H1 (cell line): ENCODE results near the gene CUX1. TPM values are rescaled to one million over a fixed set of nuclear protein-coding genes. Genes with fewer than 3 reads are reported as not detected.

ENCODE experiments used
- CTCF ChIA-PET: fragments of 300-600 bp; sonication (Branson Sonifier 250); formaldehyde crosslinking; loops from one replicate; lab custom pipeline; 2021; ENCODE audit not compliant: partially characterized antibody; lab: Charles Lee
- POLR2A ChIA-PET: fragments of 300-600 bp; sonication (Branson Sonifier 250); formaldehyde crosslinking; loops from one replicate; lab custom pipeline; 2021; ENCODE audit warnings: inconsistent platforms; ENCODE audit not compliant: partially characterized antibody; lab: Charles Lee
- DNase-seq, 2 experiments: peaks; one replicate each; pipeline versions ENCODE4 v3.0.0 to v3.0.0-alpha.2; 2010 to 2022; ENCODE audit warnings: low spot score in 2 of 2, low read depth in 1 of 2, mixed read lengths in 1 of 2
- FAIRE-seq: peaks from 2 replicates; lab custom pipeline; 2011; peaks lifted over from hg19 to GRCh38; lab: Jason Lieb, UNC
- H2AFZ ChIP-seq: 2 replicates; pipeline ENCODE4 v1.8.1; 2012; ENCODE audit warnings: low read length, inconsistent platforms
- H2AK5ac ChIP-seq: 2 replicates; pipeline ENCODE4 v1.6.1; 2013; ENCODE audit warnings: low read depth, low read length
- H2BK120ac ChIP-seq: replicated peaks from 2 replicates; pipeline ENCODE3; 2013; ENCODE audit warnings: low read depth, low read length, inconsistent platforms
- H2BK12ac ChIP-seq: 2 replicates; pipeline ENCODE4 v1.6.1; 2013; ENCODE audit warnings: low read depth, low read length
- H2BK15ac ChIP-seq: 2 replicates; pipeline ENCODE4 v1.6.1; 2013; ENCODE audit warnings: low read length
- H2BK20ac ChIP-seq: 2 replicates; pipeline ENCODE4 v1.6.1; 2013; ENCODE audit warnings: low read length
- H2BK5ac ChIP-seq: 2 replicates; pipeline ENCODE4 v1.6.1; 2013; ENCODE audit warnings: low read depth, low read length
- H3K14ac ChIP-seq: 2 replicates; pipeline ENCODE4 v1.6.1; 2013; ENCODE audit warnings: inconsistent platforms; ENCODE audit not compliant: insufficient read length
- H3K18ac ChIP-seq: 2 replicates; pipeline ENCODE4 v1.6.1; 2013; ENCODE audit warnings: low read length; ENCODE audit errors: extremely low read depth
- H3K23ac ChIP-seq: 2 replicates; pipeline ENCODE4 v1.6.1; 2013; ENCODE audit warnings: inconsistent platforms; ENCODE audit not compliant: insufficient read length
- H3K23me2 ChIP-seq: 2 replicates; pipeline ENCODE4 v1.6.1; 2013; ENCODE audit warnings: low read depth, low read length
- H3K27ac ChIP-seq: 2 replicates; pipeline ENCODE4 v1.6.1; 2011; ENCODE audit warnings: low read depth, low read length, inconsistent platforms
- H3K27me3 ChIP-seq, 4 experiments: replicated peaks in 1 of 4; 1 replicate in 1 of 4; 2 replicates in 3 of 4; pipeline versions ENCODE4 v1.6.1 to v1.8.1; 2011 to 2013; ENCODE audit warnings: low read length in 3 of 4, mild to moderate bottlenecking in 3 of 4, inconsistent platforms in 2 of 4, mixed read lengths in 2 of 4, moderate library complexity in 1 of 4; ENCODE audit not compliant: control insufficient read depth in 3 of 4, insufficient read depth in 3 of 4; ENCODE audit errors: extremely low read depth in 1 of 4
- H3K36me3 ChIP-seq, 4 experiments: 2 replicates each; pipeline versions ENCODE4 v1.6.1 to v1.8.1; 2011 to 2013; ENCODE audit warnings: mild to moderate bottlenecking in 4 of 4, low read length in 3 of 4, moderate library complexity in 2 of 4, control low read depth in 1 of 4, inconsistent platforms in 1 of 4; ENCODE audit not compliant: insufficient read depth in 4 of 4, control insufficient read depth in 2 of 4
- H3K4ac ChIP-seq: replicated peaks from 2 replicates; pipeline ENCODE3; 2013; ENCODE audit warnings: low read length, low read depth, mixed read lengths, inconsistent platforms; ENCODE audit not compliant: insufficient read length
- H3K4me1 ChIP-seq, 4 experiments: replicated peaks in 1 of 4; 1 replicate in 1 of 4; 2 replicates in 3 of 4; pipeline versions ENCODE4 v1.6.1 to v1.8.1; 2011 to 2013; ENCODE audit warnings: low read length in 3 of 4, inconsistent platforms in 2 of 4, mixed read lengths in 1 of 4; ENCODE audit not compliant: insufficient read depth in 4 of 4, control insufficient read depth in 3 of 4
- H3K4me2 ChIP-seq, 2 experiments: 2 replicates each; pipeline versions ENCODE4 v1.6.1 to v1.8.1; 2011 to 2013; ENCODE audit warnings: low read depth in 2 of 2, low read length in 2 of 2, control low read depth in 1 of 2, inconsistent platforms in 1 of 2, mild to moderate bottlenecking in 1 of 2; ENCODE audit not compliant: insufficient read depth in 1 of 2
- H3K4me3 ChIP-seq, 4 experiments: fragments of 200-600, 300-600 bp in 1 of 4; sonication (generic), shearing (Covaris generic), sonication (Bioruptor Twin) in 1 of 4; 2 replicates each; pipeline versions ENCODE4 v1.5.1 to v1.8.1; 2011 to 2016; ENCODE audit warnings: low read length in 4 of 4, low read depth in 3 of 4, control low read depth in 2 of 4, inconsistent platforms in 2 of 4, mild to moderate bottlenecking in 2 of 4, mixed read lengths in 1 of 4, moderate library complexity in 1 of 4; ENCODE audit not compliant: insufficient read depth in 2 of 4; ENCODE audit errors: extremely low read depth in 1 of 4
- H3K56ac ChIP-seq: replicated peaks from 2 replicates; pipeline ENCODE3; 2013; ENCODE audit warnings: low read depth, mild to moderate bottlenecking, mixed read lengths, low read length, inconsistent platforms; ENCODE audit not compliant: insufficient read length
- H3K79me1 ChIP-seq: 2 replicates; pipeline ENCODE4 v1.6.1; 2013; ENCODE audit warnings: low read depth, low read length, control low read depth
- H3K79me2 ChIP-seq, 2 experiments: 2 replicates each; pipeline versions ENCODE4 v1.6.1 to v1.8.1; 2012 to 2013; ENCODE audit warnings: low read length in 2 of 2, mild to moderate bottlenecking in 2 of 2, inconsistent platforms in 1 of 2; ENCODE audit not compliant: insufficient read depth in 2 of 2, control insufficient read depth in 1 of 2
- H3K9ac ChIP-seq, 4 experiments: replicated peaks in 1 of 4; 1 replicate in 1 of 4; 2 replicates in 3 of 4; pipeline versions ENCODE4 v1.6.1 to v1.8.1; 2011 to 2013; ENCODE audit warnings: low read depth in 3 of 4, low read length in 3 of 4, control low read depth in 2 of 4, mild to moderate bottlenecking in 2 of 4, moderate library complexity in 2 of 4, inconsistent platforms in 1 of 4; ENCODE audit errors: extremely low read depth in 1 of 4
- H3K9me3 ChIP-seq, 2 experiments: 2 replicates each; pipeline versions ENCODE4 v1.6.1 to v1.8.1; 2012 to 2013; ENCODE audit warnings: mild to moderate bottlenecking in 2 of 2, moderate library complexity in 2 of 2, control low read depth in 1 of 2, inconsistent platforms in 1 of 2, low read depth in 1 of 2, low read length in 1 of 2, mixed read lengths in 1 of 2; ENCODE audit not compliant: insufficient read depth in 2 of 2
- H4K20me1 ChIP-seq, 2 experiments: replicated peaks in 1 of 2; 2 replicates each; pipeline versions ENCODE3 to v1.8.1; 2011 to 2013; ENCODE audit warnings: inconsistent platforms in 2 of 2, low read length in 2 of 2, mild to moderate bottlenecking in 1 of 2; ENCODE audit not compliant: insufficient read depth in 2 of 2, control insufficient read depth in 1 of 2
- H4K5ac ChIP-seq: 2 replicates; pipeline ENCODE4 v1.6.1; 2013; ENCODE audit warnings: low read length, low read depth, mixed read lengths, inconsistent platforms; ENCODE audit not compliant: insufficient read length
- H4K8ac ChIP-seq: 2 replicates; pipeline ENCODE4 v1.8.0; 2013; ENCODE audit warnings: mild to moderate bottlenecking, moderate library complexity, low read length, inconsistent platforms; ENCODE audit not compliant: insufficient read depth; ENCODE audit errors: extremely low read depth
- H4K91ac ChIP-seq: replicated peaks from 2 replicates; pipeline ENCODE3; 2013; ENCODE audit warnings: low read length, mixed read lengths, inconsistent platforms; ENCODE audit not compliant: insufficient read length
- CBX5 ChIP-seq: fragments of 300-800, 300-1000 bp; sonication (generic); IDR thresholded peaks from 2 replicates; pipeline ENCODE4 v1.7.1; 2016; ENCODE audit warnings: antibody characterized with exemption, low read length, low read depth
- HDAC2 ChIP-seq, 2 experiments: fragments of 300-600 bp in 1 of 2; sonication (generic) in 1 of 2; IDR thresholded peaks; 2 replicates each; pipeline ENCODE4 v1.6.1; 2011 to 2012; ENCODE audit warnings: low read depth in 2 of 2, low read length in 2 of 2, mild to moderate bottlenecking in 2 of 2, moderate library complexity in 2 of 2, borderline replicate concordance in 1 of 2, inconsistent platforms in 1 of 2
- SAP30 ChIP-seq: fragments of 300-600 bp; sonication (generic); IDR thresholded peaks from 2 replicates; pipeline ENCODE4 v1.7.1; 2012; ENCODE audit warnings: low read length, moderate library complexity, mild to moderate bottlenecking, inconsistent platforms; ENCODE audit not compliant: insufficient read depth, insufficient replicate concordance
- SIX5 ChIP-seq: IDR thresholded peaks from 2 replicates; pipeline ENCODE4 v1.6.1; 2011; ENCODE audit warnings: mild to moderate bottlenecking, low read depth, low read length
- YY1 ChIP-seq: IDR thresholded peaks from 2 replicates; pipeline ENCODE4 v1.6.1; 2011; ENCODE audit warnings: low read depth, mild to moderate bottlenecking, low read length
- WGBS, 2 experiments: shearing (Covaris generic) in 1 of 2; methylation state at CpG; one replicate each; pipeline versions ENCODE4 v1.1.6 to v1.1.7; 2013 to 2015; ENCODE audit warnings: low lambda C conversion rate in 2 of 2, mixed read lengths in 2 of 2, inconsistent platforms in 1 of 2, low coverage in 1 of 2, missing lambda C conversion rate in 1 of 2; ENCODE audit not compliant: insufficient replicate concordance in 2 of 2, insufficient coverage in 1 of 2, insufficient read length in 1 of 2; ENCODE audit errors: extremely low coverage in 1 of 2, missing lambda C conversion rate in 1 of 2; 5-methylcytosine and 5-hydroxymethylcytosine counted together
- polyA plus RNA-seq, 7 experiments: library from polyadenylated mRNA; depleted of rRNA in 3 of 7; stranded (reverse) in 5 of 7; unstranded in 2 of 7; fragments of >200 nt in 5 of 7; fragments of 200-250 nt in 2 of 7; gene quantifications; 1 replicate in 5 of 7; 2 replicates in 1 of 7; 4 replicates in 1 of 7; pipeline versions ENCODE4 v1.2.1 to v1.2.3, GENCODE V29; 2011 to 2013; ENCODE audit warnings: missing spikeins in 2 of 7, mixed read lengths in 2 of 7
- total RNA-seq: library from RNA; stranded (reverse); fragmentation: NEBNext Ultra II Directional; extraction: Animal tissue kit (Norgen Biotek cat#: 25700); gene quantifications from 2 replicates; pipeline ENCODE4 v1.2.1, GENCODE V29; 2021

CUX1 gene
- total and polyA plus RNA-seq, 2 of the 8 experiments (the other 6 are each of a cell fraction or from before 2014, with no cell fraction given), result 21.6 to 65.9 TPM

GRCh38 chr7:102205915-102206314 lies 388.5 kb downstream of the CUX1 start:
- Histone ChIP-seq H3K27ac (no peak overlapping the region), H3K18ac (no peak overlapping the region), H3K4ac (no peak overlapping the region), H3K79me2 (no peaks in the 10 kb centered on the region), H3K27me3 (no peaks in the 10 kb centered on the region), H3K36me3 (peaks cover 2 to 38% (median 33%) of the 10 kb centered on the region in 4 experiments; a peak in 7 of 8 replicates), H3K4me1 (no peaks in the 10 kb centered on the region; a peak in 1 of 7 replicates), H2BK15ac (no peak overlapping the region), H3K14ac (no peak overlapping the region), H2BK5ac (no peak overlapping the region), H2BK120ac (no peak overlapping the region), H2AK5ac (no peak overlapping the region), H3K56ac (no peak overlapping the region), H2BK20ac (no peak overlapping the region), H2AFZ (no peak overlapping the region), H4K5ac (no peak overlapping the region), H2BK12ac (no peak overlapping the region), H4K8ac (no peak overlapping the region), H3K23ac (no peak overlapping the region), H3K9ac (no peak overlapping the region), H3K4me2 (no peak overlapping the region), H3K9me3 (no peaks in the 10 kb centered on the region; a peak in 1 of 4 replicates), H4K91ac (no peak overlapping the region), H3K23me2 (no peaks in the 10 kb centered on the region), H3K79me1 (no peaks in the 10 kb centered on the region), H3K4me3 (no peak overlapping the region), H4K20me1 (peaks cover 2 to 4% of the 10 kb centered on the region in 2 experiments)
- FAIRE-seq (no peak), DNase-seq (no peak)
- TF ChIP-seq CBX5 (no peak), SAP30 (no peak), HDAC2 (IDR thresholded peaks at IDR 0.05; ENCODE audit: borderline replicate concordance in 1 of 2, low read depth in 2 of 2, low read length in 2 of 2) (no peak), YY1 (no peak), SIX5 (no peak)
- ChIA-PET CTCF (interaction anchor here (1.0 to 1.2 kb wide), 3 partner anchors 30 to 541 kb away, joined by 3 read pairs; no protein-coding TSS in a partner anchor), POLR2A (interaction anchor here (0.9 kb wide), 1 partner anchor 29 kb away, joined by 5 read pairs; no protein-coding TSS in a partner anchor)
- WGBS, 2 experiments, result 95% methylated on average over 15 of the region's 15 CpGs; no CpG with 5 or more reads in 1 of the 2 experiments
